ENCODE data around the gene CLEC14A. TPM values are rescaled to one million over a fixed set of nuclear protein-coding genes. Genes with fewer than 3 reads are reported as not detected.

CLEC14A gene
- polyA plus RNA-seq, 1 donor (not counting 4 experiments of a cell fraction or from before 2014, with no cell fraction given), result not detected

GRCh38 chr14:38226366-38226765, 29.5 kb downstream of the CLEC14A start:
- dilution Hi-C loops (cut with MboI; ENCODE audit: extremely low pct_ligation_motif_present, low sequenced_read_pairs), result no loop called here
- H3K9ac ChIP-seq (ENCODE audit: control insufficient read depth, extremely low read depth, insufficient read depth, low read length), result no peak overlapping the region
- no peaks in the 10 kb centered on the region for H3K4me1 ChIP-seq (ENCODE audit: control insufficient read depth, extremely low read depth, insufficient read depth, low read length)
- no peak overlapping the region for H3K4me2 ChIP-seq (ENCODE audit: control insufficient read depth, extremely low read depth, insufficient read depth, low read depth, low read length)
- no peak for FAIRE-seq
- H3K4me3 ChIP-seq (ENCODE audit: control insufficient read depth in 2 of 3, extremely low read depth in 1 of 3, insufficient read depth in 2 of 3, low read depth in 1 of 3, low read length in 3 of 3), result no peak overlapping the region
- no peaks in the 10 kb centered on the region for H3K27me3 ChIP-seq (ENCODE audit: control insufficient read depth, extremely low read depth, insufficient read depth, low read length)
- no peaks in the 10 kb centered on the region for H3K36me3 ChIP-seq (ENCODE audit: control insufficient read depth in 2 of 2, extremely low read depth in 1 of 2, insufficient read depth in 2 of 2, low read length in 2 of 2)
- H3K9me3 ChIP-seq (ENCODE audit: control insufficient read depth, low read depth, low read length), result no peaks in the 10 kb centered on the region
- no peaks in the 10 kb centered on the region for H3K79me2 ChIP-seq (ENCODE audit: control insufficient read depth, insufficient read depth, low read length)
- H3K9me1 ChIP-seq (ENCODE audit: control insufficient read depth, extremely low read depth, insufficient read depth, low read length), result no peaks in the 10 kb centered on the region
- H3K27ac ChIP-seq (ENCODE audit: control insufficient read depth, insufficient read depth, low read length), result no peak overlapping the region
- H2AFZ ChIP-seq (ENCODE audit: control insufficient read depth, low read length), result no peak overlapping the region
- DNase-seq (ENCODE audit: low read depth, low spot score), result no peak
- H4K20me1 ChIP-seq (ENCODE audit: control insufficient read depth, extremely low read depth, insufficient read depth, low read length), result no peaks in the 10 kb centered on the region
- no peak for TF ChIP-seq CTCF (optimal IDR thresholded peaks at IDR 0.05 in 1 of 3, IDR thresholded peaks at IDR 0.05 in 1 of 3, conservative IDR thresholded peaks at IDR 0.05 in 1 of 3; ENCODE audit: extremely low read depth in 1 of 3, insufficient read depth in 2 of 3, low read length in 3 of 3)
- no peak for TF ChIP-seq EZH2 (IDR thresholded peaks at IDR 0.05; ENCODE audit: low read length)

- H3K4me2 ChIP-seq (ENCODE audit: control insufficient read depth, extremely low read depth, insufficient read depth, low read depth, low read length), result no peak overlapping the region
- no peak overlapping the region for H3K9ac ChIP-seq (ENCODE audit: control insufficient read depth, extremely low read depth, insufficient read depth, low read length)
- no peaks in the 10 kb centered on the region for H3K9me3 ChIP-seq (ENCODE audit: control insufficient read depth, low read depth, low read length)
- H3K9me1 ChIP-seq (ENCODE audit: control insufficient read depth, extremely low read depth, insufficient read depth, low read length), result no peaks in the 10 kb centered on the region
- dilution Hi-C loops (cut with MboI; ENCODE audit: extremely low pct_ligation_motif_present, low sequenced_read_pairs), result no loop called here
- DNase-seq (ENCODE audit: low read depth, low spot score), result no peak
- TF ChIP-seq EZH2 (IDR thresholded peaks at IDR 0.05; ENCODE audit: low read length) (no peak), CTCF (optimal IDR thresholded peaks at IDR 0.05 in 1 of 3, IDR thresholded peaks at IDR 0.05 in 1 of 3, conservative IDR thresholded peaks at IDR 0.05 in 1 of 3; ENCODE audit: extremely low read depth in 1 of 3, insufficient read depth in 2 of 3, low read length in 3 of 3) (no peak)
- no peak for FAIRE-seq
- no peak overlapping the region for H3K27ac ChIP-seq (ENCODE audit: control insufficient read depth, insufficient read depth, low read length)
- H3K79me2 ChIP-seq (ENCODE audit: control insufficient read depth, insufficient read depth, low read length), result no peaks in the 10 kb centered on the region
- no peaks in the 10 kb centered on the region for H3K4me1 ChIP-seq (ENCODE audit: control insufficient read depth, extremely low read depth, insufficient read depth, low read length)
- no peak overlapping the region for H3K4me3 ChIP-seq (ENCODE audit: control insufficient read depth in 2 of 3, extremely low read depth in 1 of 3, insufficient read depth in 2 of 3, low read depth in 1 of 3, low read length in 3 of 3)
- H3K36me3 ChIP-seq (ENCODE audit: control insufficient read depth in 2 of 2, extremely low read depth in 1 of 2, insufficient read depth in 2 of 2, low read length in 2 of 2), result no peaks in the 10 kb centered on the region
- no peak overlapping the region for H2AFZ ChIP-seq (ENCODE audit: control insufficient read depth, low read length)
- no peaks in the 10 kb centered on the region for H3K27me3 ChIP-seq (ENCODE audit: control insufficient read depth, extremely low read depth, insufficient read depth, low read length)
- H4K20me1 ChIP-seq (ENCODE audit: control insufficient read depth, extremely low read depth, insufficient read depth, low read length), result no peaks in the 10 kb centered on the region
These were observed 29.9 kb downstream of the CLEC14A start for GRCh38 chr14:38225946-38226345.

Data from keratinocyte (primary cell).